Stimulated activated CD4-positive, alpha-beta T cell treated with anti-CD3 and anti-CD28 coated beads, Interleukin-4, amount 100 ng/mL, for 4 hours (primary cell): Measurements from ENCODE around the gene HTRA3.

Experiments
- DNase-seq, 2 experiments: peaks; one replicate each; pipeline ENCODE4 v3.0.0-alpha.2; 2020

The HTRA3 gene

DNA sequence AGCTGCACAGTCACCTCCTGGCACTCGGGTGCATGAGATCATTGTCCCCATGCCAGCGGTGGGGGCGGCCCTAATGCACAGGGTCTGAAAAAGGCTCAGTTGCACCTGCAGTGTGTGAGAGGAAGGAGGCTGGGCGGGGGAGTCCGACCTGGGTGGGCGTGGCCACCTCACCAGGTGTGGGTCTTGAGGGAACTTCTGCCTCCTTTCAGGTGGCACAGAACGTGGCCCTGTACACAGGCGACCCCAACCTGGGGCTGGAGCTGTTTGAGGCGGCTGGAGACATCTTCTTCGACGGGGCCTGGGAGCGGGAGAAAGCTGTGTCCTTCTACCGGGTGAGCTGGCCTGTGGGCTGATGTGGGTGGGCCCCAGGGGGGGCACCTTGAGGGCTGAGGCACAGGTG lies 34.3 kb upstream of the HTRA3 start:
- no peak for DNase-seq

- no peak for DNase-seq
Measured at GRCh38 chr4:8235686-8236085, 33.9 kb upstream of the HTRA3 start.

- no peak for DNase-seq
Measured at GRCh38 chr4:8236106-8236919, 33.2 kb upstream of the HTRA3 start.

GRCh38 chr4:8236920-8237195 lies 32.7 kb upstream of the HTRA3 start:
- DNase-seq = no peak

DNA sequence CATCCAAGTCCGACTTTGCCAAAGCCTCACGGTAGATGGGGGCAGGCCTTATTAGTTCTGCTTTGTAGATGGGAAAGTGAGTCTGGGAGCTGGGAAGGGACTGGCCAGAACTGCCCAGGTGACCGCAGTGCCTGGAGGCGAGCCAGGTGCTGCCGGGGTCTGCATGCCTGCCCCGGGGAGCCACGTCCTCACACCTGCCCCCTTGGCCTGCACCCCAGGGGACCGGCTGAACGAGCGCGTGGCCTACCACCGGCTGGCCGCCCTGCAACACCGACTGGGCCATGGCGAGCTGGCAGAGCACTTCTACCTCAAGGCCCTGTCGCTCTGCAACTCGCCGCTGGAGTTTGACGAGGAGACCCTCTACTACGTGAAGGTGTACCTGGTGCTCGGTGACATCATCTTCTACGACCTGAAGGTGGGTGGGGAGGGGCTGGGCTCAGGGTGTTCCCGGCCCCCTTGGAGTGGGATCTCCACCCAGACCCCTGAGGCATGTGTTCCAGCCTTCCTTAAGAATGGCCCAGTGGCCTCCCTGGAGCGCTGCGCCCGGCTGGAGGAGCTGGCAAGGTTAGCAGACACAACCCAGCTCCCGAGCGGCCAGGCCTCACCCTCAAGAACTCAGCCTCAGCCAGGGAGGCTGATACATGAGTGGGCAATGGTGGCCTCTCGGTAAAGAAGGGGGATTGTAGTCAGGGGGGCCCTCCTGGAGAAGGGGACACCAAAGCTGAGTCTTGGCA lies 32.1 kb upstream of the HTRA3 start:
- no peak for DNase-seq

- DNase-seq = no peak
Measured at GRCh38 chr4:8238036-8238511, 31.5 kb upstream of the HTRA3 start.

GRCh38 chr4:8238515-8239053 lies 31.0 kb upstream of the HTRA3 start:
- no peak for DNase-seq

GRCh38 chr4:8239226-8239625 lies 30.3 kb upstream of the HTRA3 start:
- DNase-seq = no peak

- no peak for DNase-seq
Measured at GRCh38 chr4:8239661-8240060, 29.9 kb upstream of the HTRA3 start.

- no peak for DNase-seq
Measured at GRCh38 chr4:8240211-8241041, 29.1 kb upstream of the HTRA3 start.

- no peak for DNase-seq
Measured at GRCh38 chr4:8241211-8241779, 28.3 kb upstream of the HTRA3 start.

DNA sequence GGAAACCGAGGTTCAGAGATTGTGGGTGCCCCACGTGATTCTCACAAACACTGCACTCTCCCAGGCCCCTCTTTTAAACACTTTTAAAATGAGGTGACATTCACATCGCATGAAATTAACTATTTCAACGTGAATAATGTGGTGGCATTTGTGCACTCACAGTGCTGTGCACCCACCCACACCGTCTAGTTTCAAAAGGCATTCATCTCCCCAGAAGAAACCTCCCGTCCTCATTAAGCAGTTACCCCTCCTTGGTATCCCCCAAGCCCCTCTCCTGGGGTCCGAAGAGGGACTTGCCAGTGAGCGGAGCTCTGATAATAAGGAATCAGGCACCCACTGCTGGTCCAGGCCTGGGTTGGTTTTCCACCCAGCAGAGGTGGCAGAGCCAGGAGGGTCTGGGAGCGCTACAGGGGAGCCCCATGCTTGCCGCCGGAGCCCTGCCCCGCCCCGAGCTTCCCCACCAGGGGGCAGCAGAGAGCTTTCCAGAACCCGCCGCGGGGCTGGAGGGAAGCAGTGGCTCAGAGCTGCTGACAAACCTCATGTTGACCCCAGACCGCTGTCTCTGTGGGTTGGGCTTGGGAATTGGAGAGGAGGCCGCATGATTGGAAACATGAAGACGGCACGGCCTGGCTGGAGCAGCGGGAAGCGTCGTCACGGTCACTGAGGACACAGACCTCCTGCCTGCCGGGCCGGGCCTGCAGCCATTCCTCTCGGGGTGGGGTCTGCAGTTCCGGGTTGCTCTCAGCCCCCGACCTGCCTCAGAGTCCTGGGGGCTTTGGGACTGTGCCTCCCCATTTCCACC lies 27.5 kb upstream of the HTRA3 start:
- DNase-seq = peak; percentile 66 to 86

- no peak for DNase-seq
Measured at GRCh38 chr4:8242782-8243560, 26.6 kb upstream of the HTRA3 start.

- no peak for DNase-seq
Measured at GRCh38 chr4:8244001-8244757, 25.4 kb upstream of the HTRA3 start.

DNA sequence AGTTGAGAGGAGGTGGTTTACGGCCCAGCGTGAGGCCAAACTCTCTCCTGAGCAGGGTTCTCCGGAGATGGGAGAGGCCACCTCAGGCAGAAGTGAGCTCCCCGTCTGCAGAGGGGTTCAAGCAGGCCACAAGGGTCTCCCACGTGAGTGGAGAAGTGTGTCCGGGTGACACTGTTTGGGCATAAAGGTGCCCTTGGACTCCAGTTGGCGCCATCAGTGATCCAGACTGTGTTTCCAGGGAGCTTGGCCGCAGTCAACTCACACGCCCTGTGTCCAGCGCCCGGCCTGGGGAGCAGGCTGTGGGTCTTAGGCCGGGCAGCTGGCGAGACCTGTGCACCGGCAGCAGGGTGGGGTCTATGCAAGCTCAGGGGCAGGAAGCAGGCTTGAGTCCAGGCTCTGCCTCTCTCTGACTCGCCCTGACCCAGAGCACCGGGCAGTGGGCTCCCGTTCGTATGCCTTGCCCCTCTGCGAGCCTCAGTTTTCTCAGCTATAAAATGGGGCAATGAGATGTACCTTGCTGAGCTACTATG lies 24.6 kb upstream of the HTRA3 start:
- no peak for DNase-seq

DNA sequence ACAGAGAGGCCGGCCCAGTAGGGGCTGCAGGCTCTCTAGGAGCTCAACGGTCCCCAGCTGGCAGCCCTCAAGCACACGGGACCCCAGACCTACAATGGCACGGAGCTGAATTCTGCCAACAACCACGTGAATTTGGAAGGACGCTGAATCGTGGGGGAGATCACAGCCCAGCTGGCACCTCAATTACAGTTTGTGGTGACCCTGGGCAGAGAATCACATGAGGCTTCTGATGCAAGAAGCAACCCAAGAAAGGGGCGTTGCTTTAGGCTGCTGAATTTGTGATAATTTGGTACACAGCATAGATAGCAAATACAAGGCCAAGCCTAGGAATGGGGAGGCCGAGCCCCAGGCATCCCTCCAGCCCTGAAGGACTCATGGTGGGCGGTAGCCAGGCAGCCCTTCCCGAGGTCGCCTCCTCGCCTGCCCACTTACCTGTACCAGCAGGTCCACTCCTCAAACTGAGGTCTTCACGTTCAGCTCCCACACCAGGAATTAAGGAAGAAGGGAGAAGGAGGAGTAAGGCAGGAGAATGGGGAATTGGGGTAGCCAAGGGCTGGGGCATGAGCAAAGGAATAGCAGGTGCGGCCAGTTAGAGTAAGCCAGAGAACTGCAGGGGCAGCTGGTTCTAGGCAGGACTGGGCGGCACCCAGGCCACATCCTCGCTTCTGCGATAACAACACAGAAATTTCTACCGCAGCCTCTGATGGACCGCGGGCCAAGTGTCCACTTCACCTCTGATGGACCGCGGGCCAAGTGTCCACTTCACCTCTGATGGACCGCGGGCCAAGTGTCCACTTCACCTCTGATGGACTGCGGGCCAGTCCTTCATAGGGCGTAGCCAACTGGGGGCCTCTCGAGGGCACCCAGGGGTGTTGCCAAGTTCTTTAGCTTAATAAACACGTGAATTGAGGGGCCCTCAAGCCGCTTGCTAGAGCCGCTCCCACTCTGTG lies 23.4 kb upstream of the HTRA3 start:
- no peak for DNase-seq

DNA sequence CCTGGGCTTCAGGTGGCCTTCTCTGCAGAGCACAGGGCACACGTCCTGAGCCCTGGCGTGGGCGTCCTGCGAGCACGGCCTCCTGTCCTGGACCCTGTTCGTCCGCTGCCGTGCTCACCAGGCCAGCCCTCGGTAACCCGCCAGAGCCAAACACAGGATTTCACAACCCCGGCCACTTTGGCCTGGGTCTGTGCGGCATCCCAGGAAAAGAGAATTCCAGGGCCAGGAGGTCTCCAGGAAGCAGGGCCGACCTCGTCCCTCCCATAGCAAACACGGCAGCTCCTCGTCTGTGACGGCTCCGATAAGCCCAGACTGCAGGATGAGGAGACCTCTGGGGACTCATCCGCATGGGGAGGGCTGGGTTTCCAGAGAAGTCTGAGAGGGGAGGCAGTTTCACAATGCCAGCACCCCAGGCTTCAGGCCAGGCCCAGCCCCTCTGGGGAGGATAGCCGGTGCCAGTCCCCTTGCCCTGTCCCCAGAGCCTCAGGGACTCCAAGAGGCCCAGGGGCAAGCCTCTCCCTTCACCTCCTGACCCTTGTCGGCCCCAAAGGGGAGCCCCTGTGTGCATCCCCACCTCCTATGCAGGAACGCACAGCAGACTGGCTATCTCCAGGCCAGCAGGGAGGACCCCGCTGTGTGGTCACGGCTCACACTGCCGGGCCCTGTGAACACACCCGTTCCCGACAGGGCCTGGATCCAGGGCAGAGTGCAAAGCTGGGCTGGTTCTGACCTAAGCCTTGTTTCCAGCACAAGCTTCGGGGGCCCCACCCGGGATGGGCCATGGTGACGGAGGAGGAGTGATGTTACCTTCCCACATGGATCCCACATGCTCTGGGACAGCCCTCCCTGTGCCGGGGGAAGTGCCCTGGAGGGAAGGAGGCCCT lies 22.3 kb upstream of the HTRA3 start:
- DNase-seq = no peak

- DNase-seq = no peak
Measured at GRCh38 chr4:8248091-8248490, 21.5 kb upstream of the HTRA3 start.
